ENCODE measurements around the gene FASTKD2.

The FASTKD2 gene

GRCh38 chr2:206840999-206841398, 75.6 kb downstream of the FASTKD2 start:
- no peak for DNase-seq
